C4-2B (cell line): ENCODE data around the gene SCPEP1.

Source experiments
- CTCF ChIP-seq: fragments of 450-650 bp; conservative IDR thresholded peaks from 2 replicates; pipeline ENCODE4 v1.5.1; 2017; ENCODE audit warnings: mild to moderate bottlenecking
- ZFX ChIP-seq: fragments of 450-650 bp; IDR thresholded peaks from 2 replicates; pipeline ENCODE4 v1.6.1; 2017

- TF ChIP-seq CTCF (no peak), ZFX (no peak)
These were observed 19.4 kb downstream of the SCPEP1 start for GRCh38 chr17:56997313-56997712.
